Mesodermal cell (in vitro differentiated cells): ENCODE data around the gene CD244.

ENCODE experiments used
- H3K27ac ChIP-seq: 2 replicates; pipeline ENCODE4 v1.7.0; 2013; ENCODE audit warnings: mild to moderate bottlenecking, low read depth, low read length, moderate library complexity; ENCODE audit not compliant: severe bottlenecking
- H3K36me3 ChIP-seq: 2 replicates; pipeline ENCODE4 v1.7.1; 2013; ENCODE audit warnings: mild to moderate bottlenecking, low read length, moderate library complexity; ENCODE audit not compliant: control insufficient read depth, insufficient read depth
- H3K4me1 ChIP-seq: one replicate; pipeline ENCODE4 v1.7.1; 2013; ENCODE audit warnings: mild to moderate bottlenecking, low read length; ENCODE audit not compliant: insufficient read depth, control insufficient read depth, poor library complexity, severe bottlenecking
- H3K4me3 ChIP-seq: 2 replicates; pipeline ENCODE4 v1.7.0; 2013; ENCODE audit warnings: low read length, control low read depth, mild to moderate bottlenecking; ENCODE audit not compliant: insufficient read depth, poor library complexity, severe bottlenecking; ENCODE audit errors: extremely low read depth
- H3K9me3 ChIP-seq: 2 replicates; pipeline ENCODE4 v1.7.1; 2013; ENCODE audit warnings: mild to moderate bottlenecking, low read length, moderate library complexity; ENCODE audit not compliant: control insufficient read depth
- WGBS, 2 experiments: methylation state at CpG; one replicate each; pipeline ENCODE4 v1.1.5; 2013; ENCODE audit warnings: missing lambda C conversion rate in 2 of 2; ENCODE audit not compliant: insufficient coverage in 2 of 2; 5-methylcytosine and 5-hydroxymethylcytosine counted together

Gene CD244

DNA sequence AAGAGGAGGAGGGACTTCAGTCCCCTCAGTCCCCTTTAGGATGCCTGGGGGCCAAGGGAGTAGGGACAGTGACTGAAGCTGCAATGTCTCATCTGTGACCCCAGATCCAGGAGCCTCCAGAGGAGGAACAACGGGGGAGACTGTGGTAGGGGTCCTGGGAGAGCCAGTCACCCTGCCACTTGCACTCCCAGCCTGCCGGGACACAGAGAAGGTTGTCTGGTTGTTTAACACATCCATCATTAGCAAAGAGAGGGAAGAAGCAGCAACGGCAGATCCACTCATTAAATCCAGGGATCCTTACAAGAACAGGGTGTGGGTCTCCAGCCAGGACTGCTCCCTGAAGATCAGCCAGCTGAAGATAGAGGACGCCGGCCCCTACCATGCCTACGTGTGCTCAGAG is 48.4 kb downstream of the CD244 start:
- H3K4me1 ChIP-seq: peaks cover 4% of the 10 kb centered on the region
- H3K27ac ChIP-seq: no peak overlapping the region
- H3K4me3 ChIP-seq: no peak overlapping the region
- H3K9me3 ChIP-seq: no peaks in the 10 kb centered on the region
- no peaks in the 10 kb centered on the region for H3K36me3 ChIP-seq
- 94 to 100% methylated on average over 4 to 5 of the region's 6 CpGs for WGBS, 2 experiments

GRCh38 chr1:160813215-160813614 is 49.5 kb downstream of the CD244 start:
- 86 to 95% methylated on average over 1 to 6 of the region's 7 CpGs for WGBS, 2 experiments
- no peaks in the 10 kb centered on the region for H3K36me3 ChIP-seq
- H3K27ac ChIP-seq: no peak overlapping the region
- no peaks in the 10 kb centered on the region for H3K9me3 ChIP-seq
- peaks cover 4% of the 10 kb centered on the region for H3K4me1 ChIP-seq
- no peak overlapping the region for H3K4me3 ChIP-seq

GRCh38 chr1:160811147-160811546 is 51.5 kb downstream of the CD244 start:
- Histone ChIP-seq H3K4me3 (no peak overlapping the region), H3K27ac (no peak overlapping the region), H3K9me3 (no peaks in the 10 kb centered on the region), H3K36me3 (no peaks in the 10 kb centered on the region), H3K4me1 (peaks cover 4% of the 10 kb centered on the region)
- WGBS, 2 experiments: 87 to 100% methylated on average over 2 of the region's 2 CpGs

DNA sequence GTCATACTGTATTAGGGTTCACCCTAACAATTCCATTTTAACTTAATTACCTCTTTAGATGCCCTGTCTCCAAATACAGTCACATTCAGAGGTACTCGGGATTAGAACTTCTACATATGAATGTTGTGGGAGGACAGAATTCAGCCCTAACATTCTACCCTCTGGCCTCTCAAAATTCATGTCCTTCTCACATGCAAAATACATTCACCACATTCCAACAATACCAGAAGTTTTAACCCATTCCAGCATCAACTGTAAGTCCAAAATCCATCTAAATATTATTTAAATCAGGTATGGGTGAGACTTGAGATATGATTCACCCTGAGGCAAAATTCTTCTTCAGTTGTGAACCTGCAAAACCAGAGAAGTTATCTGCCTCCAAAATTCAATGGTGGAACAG is 52.2 kb downstream of the CD244 start:
- Histone ChIP-seq H3K36me3 (no peaks in the 10 kb centered on the region), H3K4me1 (peaks cover 4% of the 10 kb centered on the region), H3K4me3 (no peak overlapping the region), H3K27ac (no peak overlapping the region), H3K9me3 (no peaks in the 10 kb centered on the region)
- no CpG with 5 or more reads among the region's 1 CpG for WGBS, 2 experiments

GRCh38 chr1:160808289-160808688 is 54.4 kb downstream of the CD244 start:
- 75 to 94% methylated on average over 2 to 3 of the region's 3 CpGs for WGBS, 2 experiments

GRCh38 chr1:160807738-160808137 is 54.9 kb downstream of the CD244 start:
- H3K4me3 ChIP-seq: no peak overlapping the region
- H3K9me3 ChIP-seq: no peaks in the 10 kb centered on the region
- WGBS, 2 experiments: 100% methylated on average over 2 of the region's 2 CpGs
- peaks cover 4% of the 10 kb centered on the region for H3K4me1 ChIP-seq
- H3K36me3 ChIP-seq: no peaks in the 10 kb centered on the region
- H3K27ac ChIP-seq: no peak overlapping the region

More at GRCh38 chr1:160808289-160808688, 54.4 kb downstream of the CD244 start:
- Histone ChIP-seq H3K4me1 (peaks cover 4% of the 10 kb centered on the region), H3K36me3 (no peaks in the 10 kb centered on the region), H3K4me3 (no peak overlapping the region), H3K9me3 (no peaks in the 10 kb centered on the region), H3K27ac (no peak overlapping the region)

DNA sequence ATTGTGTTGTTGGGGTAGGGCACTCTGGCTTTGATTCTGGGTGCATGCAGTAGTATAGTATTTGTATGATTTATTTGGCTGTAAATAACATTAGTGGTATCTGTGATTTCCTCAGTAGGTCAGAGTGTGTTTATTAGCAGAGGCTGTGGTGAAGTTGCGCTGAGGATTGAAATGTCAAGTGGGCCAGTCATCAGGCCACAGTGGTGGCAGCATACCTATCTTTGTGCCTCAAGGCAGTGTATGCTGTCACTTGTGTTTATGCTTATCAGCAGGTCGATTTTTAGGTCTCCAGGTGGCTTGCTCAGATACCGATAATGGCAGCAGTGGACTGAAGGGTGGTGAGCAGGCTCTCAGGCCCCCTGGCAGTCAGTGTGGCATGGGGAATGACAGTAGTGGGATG is 55.4 kb downstream of the CD244 start:
- WGBS, 2 experiments: 87 to 100% methylated on average over 3 of the region's 3 CpGs
- H3K4me1 ChIP-seq: peaks cover 4% of the 10 kb centered on the region
- no peaks in the 10 kb centered on the region for H3K9me3 ChIP-seq
- H3K36me3 ChIP-seq: no peaks in the 10 kb centered on the region
- H3K27ac ChIP-seq: no peak overlapping the region
- H3K4me3 ChIP-seq: no peak overlapping the region

DNA sequence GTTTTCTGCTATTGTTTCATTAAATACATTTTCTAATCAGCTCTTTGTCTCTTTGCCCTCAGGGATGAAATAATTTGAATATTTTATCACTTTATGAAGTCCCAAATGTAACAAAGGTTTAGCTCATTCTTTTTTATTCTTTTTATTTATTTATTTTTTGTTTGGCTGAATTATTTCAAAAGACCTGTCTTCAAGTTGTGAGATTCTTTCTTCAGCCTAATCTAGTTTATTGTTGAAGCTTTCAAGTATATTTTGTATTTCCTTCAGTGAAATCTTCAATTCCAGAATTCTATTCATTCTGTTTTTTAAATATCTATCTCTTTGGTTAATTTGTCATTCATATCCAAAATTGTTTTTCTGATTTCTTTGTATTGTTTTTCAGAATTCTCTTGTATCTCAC is 55.9 kb downstream of the CD244 start:
- no peaks in the 10 kb centered on the region for H3K36me3 ChIP-seq
- no peak overlapping the region for H3K4me3 ChIP-seq
- H3K4me1 ChIP-seq: peaks cover 4% of the 10 kb centered on the region
- H3K27ac ChIP-seq: no peak overlapping the region
- H3K9me3 ChIP-seq: no peaks in the 10 kb centered on the region

DNA sequence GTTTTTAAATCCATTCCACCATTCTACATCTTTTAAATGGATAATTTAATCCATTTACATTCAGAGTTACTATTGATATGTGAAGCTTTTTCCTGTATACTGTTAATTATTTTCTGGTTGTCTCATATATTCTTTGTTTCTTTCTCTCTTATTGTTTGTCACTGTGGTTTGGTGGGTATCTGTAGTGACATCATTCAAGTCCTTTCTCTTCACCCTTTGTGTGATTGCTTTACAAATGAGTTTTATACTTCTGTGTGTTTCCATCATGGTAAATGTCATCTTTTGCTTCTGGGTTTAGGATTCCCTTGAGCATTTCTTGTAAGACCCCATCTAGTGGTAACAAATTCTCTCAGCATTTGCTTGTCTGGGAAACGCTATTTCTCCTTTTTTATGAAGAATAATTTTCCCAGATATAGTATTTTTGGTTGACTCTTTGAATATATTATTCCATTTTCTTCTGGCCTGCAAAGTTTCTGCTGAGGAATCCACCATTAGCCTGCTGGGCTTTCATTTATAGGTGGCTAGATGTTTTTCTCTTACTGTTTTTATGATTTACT is 56.5 kb downstream of the CD244 start:
- Histone ChIP-seq H3K36me3 (no peaks in the 10 kb centered on the region), H3K27ac (no peak overlapping the region), H3K9me3 (no peaks in the 10 kb centered on the region), H3K4me3 (no peak overlapping the region), H3K4me1 (peaks cover 4% of the 10 kb centered on the region)
- WGBS, 2 experiments: no CpG with 5 or more reads among the region's 1 CpG

GRCh38 chr1:160801836-160802580 is 60.7 kb downstream of the CD244 start:
- Histone ChIP-seq H3K9me3 (no peaks in the 10 kb centered on the region), H3K4me3 (no peak overlapping the region), H3K36me3 (no peaks in the 10 kb centered on the region), H3K27ac (no peak overlapping the region), H3K4me1 (no peaks in the 10 kb centered on the region)
- 94 to 95% methylated on average over 33 to 43 of the region's 43 CpGs for WGBS, 2 experiments

DNA sequence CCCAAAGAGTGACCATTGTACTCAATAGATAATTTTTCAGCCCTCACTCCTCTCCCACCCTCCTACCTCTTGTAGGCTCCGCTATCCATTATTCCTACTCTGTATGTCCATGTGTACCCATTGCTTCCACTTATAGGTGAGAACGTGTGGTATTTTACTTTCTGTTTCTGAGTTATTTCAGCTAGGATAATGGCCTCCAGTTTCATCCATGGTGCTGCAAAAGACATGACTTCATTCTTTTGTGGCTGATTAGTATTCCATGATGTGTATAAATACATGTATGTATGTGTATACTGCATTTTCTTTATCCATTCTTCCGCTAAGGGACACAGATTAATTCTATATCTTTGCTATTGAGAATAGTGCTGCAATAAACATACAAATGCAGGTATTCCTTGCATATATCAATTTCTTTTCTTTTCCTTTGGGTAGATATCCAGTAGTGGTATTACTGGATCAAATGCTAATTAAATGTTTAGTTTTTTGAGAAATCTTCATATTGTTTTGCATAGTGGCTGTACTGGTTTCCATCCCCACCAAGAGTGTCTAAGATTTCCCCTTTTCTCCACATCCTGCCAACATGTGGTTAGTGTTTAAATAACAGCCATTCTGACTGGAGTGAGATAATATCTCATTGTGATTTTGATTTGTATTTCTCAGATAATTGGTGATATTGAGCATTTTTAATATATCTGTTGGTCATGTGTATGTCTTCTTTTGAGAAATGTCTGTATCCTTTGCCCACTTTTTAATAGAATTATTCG is 61.9 kb downstream of the CD244 start:
- H3K4me3 ChIP-seq: no peak overlapping the region
- H3K9me3 ChIP-seq: no peaks in the 10 kb centered on the region
- no peak overlapping the region for H3K27ac ChIP-seq
- WGBS, 2 experiments: no CpG with 5 or more reads among the region's 4 CpGs
- no peaks in the 10 kb centered on the region for H3K36me3 ChIP-seq
- H3K4me1 ChIP-seq: no peaks in the 10 kb centered on the region
